Pons (tissue), 1 donor: Measurements from ENCODE around the gene NT5DC3.

Source experiments
- DNase-seq: peaks from one replicate; pipeline ENCODE4 v3.0.0-alpha.2; 2016; ENCODE audit warnings: low spot score

NT5DC3 gene

DNA sequence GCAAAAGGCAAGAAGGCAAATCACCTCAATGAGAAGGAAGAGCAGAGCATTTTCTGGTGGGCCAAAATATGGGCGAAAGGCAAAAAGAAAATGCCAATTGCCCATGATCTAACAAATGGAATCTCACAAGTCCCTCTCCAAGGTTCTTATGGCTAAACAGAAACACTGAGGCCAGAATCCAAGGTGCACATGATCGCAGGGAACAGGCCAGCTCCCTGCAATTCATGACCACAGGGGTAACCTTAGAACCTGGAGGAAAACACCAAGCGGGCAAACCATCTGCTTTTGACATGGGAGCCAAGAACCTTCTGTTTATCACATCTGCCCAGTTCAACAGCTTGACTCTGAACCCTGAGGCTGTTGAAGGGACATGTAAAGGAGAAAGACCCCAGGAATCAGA, 60.0 kb downstream of the NT5DC3 start:
- DNase-seq = no peak

- no peak for DNase-seq
Observed at GRCh38 chr12:103780093-103780440, 61.0 kb downstream of the NT5DC3 start.

DNA sequence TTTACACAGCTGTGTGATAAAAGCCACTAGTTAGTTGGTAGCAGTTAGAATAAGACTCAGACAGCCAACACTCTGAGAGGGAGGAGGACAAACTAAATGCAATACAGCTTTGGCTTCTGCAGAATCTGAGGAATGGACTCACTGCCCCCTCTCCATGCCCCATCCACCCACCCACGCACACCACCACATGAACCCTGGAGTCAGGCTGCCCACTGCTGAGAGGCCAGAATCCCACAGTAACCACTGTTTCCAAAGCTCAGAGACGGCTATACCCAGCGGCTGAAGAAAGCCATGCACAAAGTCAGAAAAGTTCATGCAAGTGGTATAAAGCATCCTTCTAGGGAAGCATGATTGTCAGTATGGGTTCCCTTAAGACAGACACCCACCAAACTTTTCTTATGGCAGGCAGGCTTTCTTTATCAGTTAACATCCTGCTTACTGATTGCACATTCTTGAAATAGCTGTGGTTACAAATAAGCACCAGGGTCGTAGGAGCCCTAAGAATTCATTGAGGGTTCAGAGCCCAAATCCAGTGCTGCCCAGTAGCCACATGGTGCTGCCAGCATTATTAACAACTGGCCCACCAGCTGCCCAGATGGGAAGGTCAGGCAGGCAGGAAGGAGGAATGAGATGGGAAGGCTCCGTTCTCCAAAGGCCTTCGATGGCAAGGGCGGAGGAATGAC, 61.5 kb downstream of the NT5DC3 start:
- no peak for DNase-seq

- no peak for DNase-seq
Observed at GRCh38 chr12:103778781-103779180, 62.3 kb downstream of the NT5DC3 start.

- DNase-seq = no peak
Observed at GRCh38 chr12:103774977-103775560, 66.0 kb downstream of the NT5DC3 start.

GRCh38 chr12:103773109-103773910, 67.7 kb downstream of the NT5DC3 start:
- peak; percentile 50 for DNase-seq

DNA sequence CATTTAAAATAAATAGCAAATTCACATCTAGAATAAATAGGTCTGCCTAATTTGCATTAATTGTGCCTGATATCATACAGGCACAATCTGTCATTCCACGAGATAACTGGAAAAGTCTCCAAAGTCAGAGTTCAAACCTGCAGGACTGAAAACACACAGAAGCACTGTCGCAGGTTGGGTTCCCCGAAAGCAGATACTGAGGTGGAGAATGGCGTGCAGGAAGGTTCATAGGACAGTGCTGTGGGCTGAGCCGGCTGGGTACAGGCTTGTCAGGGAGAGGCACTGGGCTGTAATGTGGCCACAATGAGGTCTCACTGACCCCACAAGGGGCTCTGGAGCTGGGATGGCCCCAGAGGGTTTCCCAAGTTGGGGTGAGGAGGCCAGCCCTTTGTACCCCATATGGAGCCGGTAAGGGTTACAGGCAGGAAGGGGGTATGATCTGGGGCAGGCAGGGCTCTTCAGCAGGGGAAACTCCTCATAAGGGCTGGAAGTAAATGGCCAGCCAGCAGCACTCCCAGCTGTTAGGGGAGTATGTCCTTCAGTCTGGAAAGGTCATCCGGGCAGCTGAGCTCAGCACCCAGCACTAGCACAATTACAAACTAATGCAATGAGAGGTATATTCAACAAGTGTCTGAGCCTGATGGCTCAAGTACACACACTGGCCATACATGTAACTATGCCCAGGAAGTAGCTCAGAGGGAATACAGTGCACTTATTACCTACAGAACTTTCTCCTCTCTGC, 68.5 kb downstream of the NT5DC3 start:
- no peak for DNase-seq

DNA sequence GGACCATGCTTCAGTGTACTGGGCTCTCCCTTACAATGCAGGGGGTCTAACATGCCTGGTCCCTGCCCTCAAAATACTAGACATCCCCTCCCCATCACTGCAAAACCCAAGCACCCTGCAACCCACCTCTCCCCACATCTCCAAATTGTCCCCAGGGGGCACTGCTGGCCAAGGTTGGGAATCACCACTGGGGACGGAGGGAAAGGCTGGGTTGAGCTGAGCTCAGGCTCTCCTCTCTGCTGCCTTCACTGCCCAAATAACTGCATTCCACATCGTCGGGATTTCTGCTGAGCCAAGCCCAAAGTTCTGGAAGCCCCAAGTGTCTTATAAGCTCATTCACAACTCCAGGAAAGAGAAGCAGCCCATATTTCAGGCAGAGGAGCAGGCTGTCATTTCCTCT, 69.6 kb downstream of the NT5DC3 start:
- DNase-seq = peak; percentile 35

- no peak for DNase-seq
Observed at GRCh38 chr12:103769240-103769945, 71.6 kb downstream of the NT5DC3 start.

DNA sequence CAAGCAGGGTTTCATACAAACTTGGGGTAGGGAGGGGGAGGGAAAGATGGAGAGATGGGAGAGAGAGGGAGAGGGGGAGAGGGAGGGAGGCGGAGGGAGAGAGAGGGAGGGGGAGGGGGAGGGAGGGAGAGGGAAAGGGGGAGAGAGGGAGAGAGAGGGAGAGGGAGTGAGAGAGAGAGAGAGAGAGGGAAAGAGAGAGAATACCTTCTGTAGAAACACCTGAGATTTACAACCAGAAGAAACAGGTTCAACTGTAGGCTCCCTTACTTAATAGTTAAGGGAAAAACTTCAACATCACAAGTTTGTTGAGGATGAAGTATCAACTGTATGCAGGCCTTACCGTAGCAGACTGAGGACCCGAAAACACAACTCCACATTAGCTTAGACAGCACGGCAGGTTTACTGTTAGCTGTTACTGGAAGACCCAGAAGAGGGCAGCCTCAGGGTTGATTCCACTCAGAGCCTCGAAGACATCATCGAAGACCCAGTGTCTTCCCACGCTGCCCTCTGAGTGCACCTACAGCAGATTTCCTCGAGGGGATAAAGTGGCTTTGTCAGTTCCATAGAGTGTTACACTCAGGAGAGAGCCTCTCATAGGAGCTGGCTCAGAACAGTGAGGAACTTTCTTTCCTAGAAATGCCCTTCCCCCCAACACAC, 72.4 kb downstream of the NT5DC3 start:
- DNase-seq = no peak

DNA sequence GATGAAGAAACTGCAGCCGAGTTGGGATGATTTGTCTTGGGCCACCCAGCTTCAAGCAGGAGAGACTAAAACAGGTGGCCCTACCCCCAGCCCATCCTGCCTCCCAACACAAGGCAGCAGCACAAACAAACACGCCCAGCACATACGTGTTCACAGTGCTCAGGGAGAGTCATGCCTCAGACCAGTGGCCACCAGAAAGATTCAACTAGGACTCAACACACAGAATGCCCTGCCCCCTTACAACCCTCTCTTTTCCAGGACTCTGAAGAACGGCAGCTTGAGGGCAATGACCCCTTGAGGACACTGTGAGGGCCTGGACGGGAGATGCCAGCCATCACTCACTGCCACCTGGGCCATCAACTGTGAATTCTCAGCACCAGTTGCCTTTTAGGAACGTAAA, 75.0 kb downstream of the NT5DC3 start:
- DNase-seq = no peak

DNA sequence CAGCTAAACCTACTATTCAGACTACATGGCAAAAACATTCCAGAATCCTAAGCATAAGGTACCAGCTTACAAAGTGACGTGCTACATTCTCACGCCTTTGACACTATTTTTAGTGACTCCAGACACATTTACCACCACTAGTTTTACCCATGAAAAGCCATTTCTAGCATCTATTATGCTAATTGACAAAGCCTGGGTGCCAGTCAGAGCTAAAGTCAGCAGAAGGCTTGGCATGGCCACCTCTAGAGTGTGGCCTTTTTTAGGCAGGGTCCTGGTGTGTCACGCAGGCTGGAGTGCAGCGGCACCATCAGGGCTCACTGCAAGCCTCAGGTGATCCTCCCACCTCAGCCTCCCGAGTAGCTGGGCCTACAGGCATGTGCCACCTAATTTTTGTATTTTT, 75.7 kb downstream of the NT5DC3 start:
- DNase-seq = no peak

- DNase-seq = no peak
Observed at GRCh38 chr12:103762473-103762872, 78.6 kb downstream of the NT5DC3 start.

GRCh38 chr12:103758310-103759089, 82.5 kb downstream of the NT5DC3 start:
- no peak for DNase-seq

DNA sequence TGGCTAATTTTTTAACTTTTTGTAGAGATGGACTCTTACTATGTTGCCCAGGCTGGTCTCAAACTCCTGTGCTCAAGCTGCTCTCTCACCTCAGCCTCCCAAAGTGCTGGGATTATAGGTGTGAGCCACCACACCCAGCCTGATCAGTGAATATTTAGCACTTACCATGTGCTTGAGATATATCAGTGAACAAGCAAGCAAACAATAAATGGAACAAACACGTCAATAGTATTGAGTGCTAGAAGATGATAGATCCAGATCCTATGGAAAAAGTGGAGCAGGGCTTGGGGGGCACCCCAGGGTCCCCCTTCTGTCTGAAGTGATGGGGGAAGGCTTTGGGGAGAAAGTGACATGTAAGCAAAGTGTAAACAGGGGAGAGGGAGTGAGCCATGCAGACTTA, 83.8 kb downstream of the NT5DC3 start:
- no peak for DNase-seq

- DNase-seq = no peak
Observed at GRCh38 chr12:103756443-103756842, 84.6 kb downstream of the NT5DC3 start.

- DNase-seq = no peak
Observed at GRCh38 chr12:103755425-103755824, 85.6 kb downstream of the NT5DC3 start.

- no peak for DNase-seq
Observed at GRCh38 chr12:103751600-103751999, 89.4 kb downstream of the NT5DC3 start.

GRCh38 chr12:103751171-103751570, 89.9 kb downstream of the NT5DC3 start:
- no peak for DNase-seq

DNA sequence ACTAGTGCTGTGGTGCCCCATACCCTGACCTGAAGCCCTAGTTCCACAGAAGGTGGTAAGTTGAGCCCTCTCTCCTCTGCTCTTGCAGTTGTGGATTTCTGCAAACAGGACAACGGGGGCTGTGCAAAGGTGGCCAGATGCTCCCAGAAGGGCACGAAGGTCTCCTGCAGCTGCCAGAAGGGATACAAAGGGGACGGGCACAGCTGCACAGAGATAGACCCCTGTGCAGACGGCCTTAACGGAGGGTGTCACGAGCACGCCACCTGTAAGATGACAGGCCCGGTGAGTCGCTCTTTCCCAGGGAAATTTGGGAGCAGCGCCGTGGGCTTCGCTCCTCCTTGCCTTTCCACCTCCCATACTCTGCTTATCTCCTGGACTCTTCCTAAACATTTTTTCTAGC, 92.2 kb downstream of the NT5DC3 start:
- DNase-seq = no peak

- no peak for DNase-seq
Observed at GRCh38 chr12:103748002-103748401, 93.0 kb downstream of the NT5DC3 start.
